ENCODE results near the gene VAPB. TPM values are rescaled to one million over a fixed set of nuclear protein-coding genes. Genes with fewer than 3 reads are reported as not detected.
"Not testable (repeated sequence)": the region's sequence is repeated elsewhere in the genome, so short reads cannot be mapped to it uniquely, and the experiment has no call there.

Gene VAPB
- total RNA-seq, 2 experiments from 2014 or later, result 34.6 to 37.0 TPM

- DNase-seq, result no peak
- peaks cover 12% of the 10 kb centered on the region for H3K36me3 Mint-ChIP-seq
- CTCF ChIA-PET, result no interaction called here
Measured at GRCh38 chr20:58362970-58363369, 26.1 kb upstream of the VAPB start.

GRCh38 chr20:58366866-58367265 is 22.2 kb upstream of the VAPB start:
- no peaks in the 10 kb centered on the region for H3K27me3 Mint-ChIP-seq
- CTCF ChIA-PET, result no interaction called here
- intact Hi-C loops (cut with micrococcal nuclease), result no loop called here
- no peaks in the 10 kb centered on the region for H3K9me3 Mint-ChIP-seq
- POLR2A ChIA-PET, result no interaction called here
- peaks cover 6% of the 10 kb centered on the region for H3K36me3 Mint-ChIP-seq
- no peak overlapping the region for H3K4me3 Mint-ChIP-seq
- no peak for DNase-seq
- no peak overlapping the region for H3K27ac Mint-ChIP-seq
- no peaks in the 10 kb centered on the region for H3K4me1 Mint-ChIP-seq (ENCODE audit: low read depth)

More at GRCh38 chr20:58362970-58363369, 26.1 kb upstream of the VAPB start:
- POLR2A ChIA-PET, result no interaction called here
- Mint-ChIP-seq H3K9me3 (no peaks in the 10 kb centered on the region), H3K27me3 (no peaks in the 10 kb centered on the region), H3K4me1 (ENCODE audit: low read depth) (no peaks in the 10 kb centered on the region), H3K4me3 (no peak overlapping the region), H3K27ac (no peak overlapping the region)
- intact Hi-C loops (cut with micrococcal nuclease), result no loop called here

GRCh38 chr20:58372806-58373205 is 16.2 kb upstream of the VAPB start:
- H3K4me1 Mint-ChIP-seq (ENCODE audit: low read depth), result no peaks in the 10 kb centered on the region
- H3K36me3 Mint-ChIP-seq, result no peaks in the 10 kb centered on the region
- H3K27me3 Mint-ChIP-seq, result peaks cover 3% of the 10 kb centered on the region
- no peak for DNase-seq
- no peak overlapping the region for H3K27ac Mint-ChIP-seq
- CTCF ChIA-PET, result no interaction called here
- no peaks in the 10 kb centered on the region for H3K9me3 Mint-ChIP-seq
- H3K4me3 Mint-ChIP-seq, result no peak overlapping the region
- intact Hi-C loops (cut with micrococcal nuclease), result no loop called here
- POLR2A ChIA-PET, result no interaction called here

GRCh38 chr20:58373296-58373695 is 15.7 kb upstream of the VAPB start:
- H3K27ac Mint-ChIP-seq; DNase-seq; H3K4me1 Mint-ChIP-seq (ENCODE audit: low read depth); POLR2A ChIA-PET; H3K9me3 Mint-ChIP-seq; H3K4me3 Mint-ChIP-seq; intact Hi-C loops (cut with micrococcal nuclease); H3K27me3 Mint-ChIP-seq; CTCF ChIA-PET; H3K36me3 Mint-ChIP-seq: not testable (repeated sequence)

GRCh38 chr20:58374027-58374850 is 14.8 kb upstream of the VAPB start:
- CTCF ChIA-PET, result no interaction called here
- H3K27ac Mint-ChIP-seq, result no peak overlapping the region
- no peaks in the 10 kb centered on the region for H3K36me3 Mint-ChIP-seq
- DNase-seq, result no peak
- H3K9me3 Mint-ChIP-seq, result no peaks in the 10 kb centered on the region
- POLR2A ChIA-PET, result no interaction called here
- no peak overlapping the region for H3K4me3 Mint-ChIP-seq
- intact Hi-C loops (cut with micrococcal nuclease), result no loop called here
- peaks cover 8% of the 10 kb centered on the region for H3K27me3 Mint-ChIP-seq
- H3K4me1 Mint-ChIP-seq (ENCODE audit: low read depth), result no peaks in the 10 kb centered on the region

GRCh38 chr20:58374906-58375758 is 13.9 kb upstream of the VAPB start:
- Mint-ChIP-seq H3K4me3 (no peak overlapping the region), H3K27me3 (peaks cover 11% of the 10 kb centered on the region), H3K27ac (no peak overlapping the region), H3K4me1 (ENCODE audit: low read depth) (no peaks in the 10 kb centered on the region), H3K36me3 (no peaks in the 10 kb centered on the region), H3K9me3 (no peaks in the 10 kb centered on the region)
- intact Hi-C loops (cut with micrococcal nuclease), result no loop called here
- no peak for DNase-seq
- ChIA-PET CTCF (interaction anchor here (0.6 kb wide), 1 partner anchor 14 kb away, joined by 3 read pairs; the partner anchor contains the start of gene VAPB), POLR2A (no interaction called here)

GRCh38 chr20:58375759-58376352 is 13.2 kb upstream of the VAPB start:
- ChIA-PET POLR2A (no interaction called here), CTCF (interaction anchor here (0.6 to 1.5 kb wide), 3 partner anchors 13 to 273 kb away, joined by 3 to 4 read pairs (median 3); partner anchors contain the start of gene VAPB)
- intact Hi-C loops (cut with micrococcal nuclease), result no loop called here
- H3K36me3 Mint-ChIP-seq, result no peaks in the 10 kb centered on the region
- H3K4me3 Mint-ChIP-seq, result no peak overlapping the region
- DNase-seq, result no peak
- H3K9me3 Mint-ChIP-seq, result peaks cover 2% of the 10 kb centered on the region
- H3K27me3 Mint-ChIP-seq, result peaks cover 14% of the 10 kb centered on the region
- H3K4me1 Mint-ChIP-seq (ENCODE audit: low read depth), result no peaks in the 10 kb centered on the region
- no peak overlapping the region for H3K27ac Mint-ChIP-seq

- Mint-ChIP-seq H3K27me3 (peaks cover 18% of the 10 kb centered on the region), H3K27ac (no peak overlapping the region), H3K36me3 (peaks cover 2% of the 10 kb centered on the region), H3K9me3 (peaks cover 11% of the 10 kb centered on the region), H3K4me1 (ENCODE audit: low read depth) (no peaks in the 10 kb centered on the region), H3K4me3 (no peak overlapping the region)
- ChIA-PET CTCF (interaction anchor here (0.6 to 1.5 kb wide), 2 partner anchors 59 to 70 kb away, joined by 3 to 4 read pairs; no protein-coding TSS in a partner anchor), POLR2A (no interaction called here)
- no peak for DNase-seq
- intact Hi-C loops (cut with micrococcal nuclease), result no loop called here
Measured at GRCh38 chr20:58377017-58377416, 12.0 kb upstream of the VAPB start.

GRCh38 chr20:58377766-58378401 is 11.1 kb upstream of the VAPB start:
- DNase-seq, result no peak
- no peak overlapping the region for H3K4me3 Mint-ChIP-seq
- H3K36me3 Mint-ChIP-seq, result peaks cover 2% of the 10 kb centered on the region
- no peak overlapping the region for H3K27ac Mint-ChIP-seq
- H3K4me1 Mint-ChIP-seq (ENCODE audit: low read depth), result no peaks in the 10 kb centered on the region
- intact Hi-C loops (cut with micrococcal nuclease), result no loop called here
- ChIA-PET POLR2A (no interaction called here), CTCF (interaction anchor here (1.5 kb wide), 1 partner anchor 69 kb away, joined by 4 read pairs; no protein-coding TSS in a partner anchor)
- peaks cover 21% of the 10 kb centered on the region for H3K27me3 Mint-ChIP-seq
- peaks cover 11% of the 10 kb centered on the region for H3K9me3 Mint-ChIP-seq

- no peak overlapping the region for H3K4me3 Mint-ChIP-seq
- peaks cover 11% of the 10 kb centered on the region for H3K9me3 Mint-ChIP-seq
- no peak for DNase-seq
- CTCF ChIA-PET, result no interaction called here
- H3K27me3 Mint-ChIP-seq, result peaks cover 21% of the 10 kb centered on the region
- intact Hi-C loops (cut with micrococcal nuclease), result no loop called here
- H3K36me3 Mint-ChIP-seq, result peaks cover 2% of the 10 kb centered on the region
- H3K4me1 Mint-ChIP-seq (ENCODE audit: low read depth), result no peaks in the 10 kb centered on the region
- POLR2A ChIA-PET, result no interaction called here
- no peak overlapping the region for H3K27ac Mint-ChIP-seq
Measured at GRCh38 chr20:58378704-58379103, 10.3 kb upstream of the VAPB start.

- intact Hi-C loops (cut with micrococcal nuclease), result no loop called here
- Mint-ChIP-seq H3K9me3 (peaks cover 11% of the 10 kb centered on the region), H3K4me1 (ENCODE audit: low read depth) (no peaks in the 10 kb centered on the region), H3K27me3 (peaks cover 23% of the 10 kb centered on the region), H3K36me3 (peaks cover 2% of the 10 kb centered on the region), H3K4me3 (no peak overlapping the region), H3K27ac (no peak overlapping the region)
- ChIA-PET POLR2A (no interaction called here), CTCF (interaction anchor here (0.6 kb wide), 1 partner anchor 884 kb away, joined by 3 read pairs; no protein-coding TSS in a partner anchor)
- no peak for DNase-seq
Measured at GRCh38 chr20:58381627-58382026, 7.4 kb upstream of the VAPB start.

- Mint-ChIP-seq H3K9me3 (peaks cover 11% of the 10 kb centered on the region), H3K4me1 (ENCODE audit: low read depth) (no peaks in the 10 kb centered on the region), H3K27ac (no peak overlapping the region), H3K36me3 (peaks cover 2% of the 10 kb centered on the region), H3K4me3 (no peak overlapping the region), H3K27me3 (peaks cover 22% of the 10 kb centered on the region)
- ChIA-PET POLR2A (no interaction called here), CTCF (no interaction called here)
- intact Hi-C loops (cut with micrococcal nuclease), result no loop called here
- no peak for DNase-seq
Measured at GRCh38 chr20:58382096-58382495, 6.9 kb upstream of the VAPB start.

Data from activated CD4-positive, alpha-beta memory T cell treated with anti-CD3 and anti-CD28 coated beads for 36 hours (primary cell).